ENCODE measurements around the gene TEX14. TPM values are rescaled to one million over a fixed set of nuclear protein-coding genes. Genes with fewer than 3 reads are reported as not detected.

The TEX14 gene
- total RNA-seq, 2 donors from 2014 or later = 0.92 TPM; not detected in 1

GRCh38 chr17:58677194-58677880 lies 14.5 kb downstream of the TEX14 start:
- TF ChIP-seq CTCF (IDR thresholded peaks at IDR 0.05) = no peak
- Histone ChIP-seq H3K27me3 (replicated peaks; ENCODE audit: insufficient read depth) (no peaks in the 10 kb centered on the region), H3K4me3 (no peak overlapping the region), H3K27ac (no peak overlapping the region), H3K36me3 (no peaks in the 10 kb centered on the region), H3K4me1 (ENCODE audit: control insufficient read depth in 1 of 2, low read depth in 2 of 2) (no peaks in the 10 kb centered on the region), H3K9me3 (no peaks in the 10 kb centered on the region)
- ATAC-seq (ENCODE audit: insufficient number of reproducible peaks, low FRiP score, low read depth) = no peak
- DNase-seq (ENCODE audit: low spot score) = no peak

- H3K27me3 ChIP-seq (replicated peaks; ENCODE audit: insufficient read depth) = no peaks in the 10 kb centered on the region
- no peak for TF ChIP-seq CTCF (IDR thresholded peaks at IDR 0.05)
- H3K4me1 ChIP-seq (ENCODE audit: control insufficient read depth in 1 of 2, low read depth in 2 of 2) = no peaks in the 10 kb centered on the region
- no peak overlapping the region for H3K27ac ChIP-seq
- H3K36me3 ChIP-seq = no peaks in the 10 kb centered on the region
- ATAC-seq (ENCODE audit: insufficient number of reproducible peaks, low FRiP score, low read depth) (no peak), DNase-seq (ENCODE audit: low spot score) (no peak)
- H3K9me3 ChIP-seq = no peaks in the 10 kb centered on the region
- H3K4me3 ChIP-seq = no peak overlapping the region
Observed at GRCh38 chr17:58671969-58672368, 19.9 kb downstream of the TEX14 start.

GRCh38 chr17:58669853-58670252 lies 22.0 kb downstream of the TEX14 start:
- Histone ChIP-seq H3K36me3 (no peaks in the 10 kb centered on the region), H3K9me3 (no peaks in the 10 kb centered on the region), H3K4me3 (no peak overlapping the region), H3K27ac (no peak overlapping the region), H3K4me1 (ENCODE audit: control insufficient read depth in 1 of 2, low read depth in 2 of 2) (no peaks in the 10 kb centered on the region), H3K27me3 (replicated peaks; ENCODE audit: insufficient read depth) (no peaks in the 10 kb centered on the region)
- no peak for TF ChIP-seq CTCF (IDR thresholded peaks at IDR 0.05)
- no peak for DNase-seq (ENCODE audit: low spot score)
- no peak for ATAC-seq (ENCODE audit: insufficient number of reproducible peaks, low FRiP score, low read depth)

GRCh38 chr17:58668598-58668935 lies 23.3 kb downstream of the TEX14 start:
- no peak for ATAC-seq (ENCODE audit: insufficient number of reproducible peaks, low FRiP score, low read depth)
- no peak for TF ChIP-seq CTCF (IDR thresholded peaks at IDR 0.05)
- no peak for DNase-seq (ENCODE audit: low spot score)
- Histone ChIP-seq H3K27me3 (replicated peaks; ENCODE audit: insufficient read depth) (no peaks in the 10 kb centered on the region), H3K4me3 (no peak overlapping the region), H3K9me3 (no peaks in the 10 kb centered on the region), H3K4me1 (ENCODE audit: control insufficient read depth in 1 of 2, low read depth in 2 of 2) (no peaks in the 10 kb centered on the region), H3K36me3 (no peaks in the 10 kb centered on the region), H3K27ac (no peak overlapping the region)

- Histone ChIP-seq H3K27ac (no peak overlapping the region), H3K4me3 (no peak overlapping the region), H3K27me3 (replicated peaks; ENCODE audit: insufficient read depth) (no peaks in the 10 kb centered on the region), H3K9me3 (no peaks in the 10 kb centered on the region), H3K4me1 (ENCODE audit: control insufficient read depth in 1 of 2, low read depth in 2 of 2) (no peaks in the 10 kb centered on the region), H3K36me3 (no peaks in the 10 kb centered on the region)
- TF ChIP-seq CTCF (IDR thresholded peaks at IDR 0.05) = no peak
- DNase-seq (ENCODE audit: low spot score) = no peak
- ATAC-seq (ENCODE audit: insufficient number of reproducible peaks, low FRiP score, low read depth) = no peak
Observed at GRCh38 chr17:58667934-58668597, 23.8 kb downstream of the TEX14 start.

Measured in thoracic aorta (tissue), 2 donors.